Sigmoid colon (tissue), 4 donors: Measurements from ENCODE around the gene PHAF1.

Source experiments
- EP300 ChIP-seq, 4 donors: sonication (generic); formaldehyde crosslinking; IDR thresholded peaks; one replicate each; pipeline ENCODE4 v1.6.1; 2017; ENCODE audit warnings: antibody characterized with exemption in 4 of 4
- POLR2A ChIP-seq, 2 donors: fragments of 450-650 bp; IDR thresholded peaks; one replicate each; pipeline ENCODE4 v1.6.1; 2016; ENCODE audit warnings: antibody characterized with exemption in 2 of 2, mild to moderate bottlenecking in 2 of 2, moderate library complexity in 2 of 2
- POLR2AphosphoS5 ChIP-seq, 4 donors: sonication (generic); formaldehyde crosslinking; IDR thresholded peaks; one replicate each; pipeline ENCODE4 v1.6.1; 2017; ENCODE audit warnings: antibody characterized with exemption in 4 of 4
- TF ChIP-seq, protein P1 (sequence below), 4 experiments: fragments of 450-650 bp in 3 of 4; fragments of 200-600 bp in 1 of 4; IDR thresholded peaks; one replicate each; pipeline ENCODE4 v1.5.1; 2016 to 2019; ENCODE audit warnings: antibody characterized with exemption in 4 of 4, mild to moderate bottlenecking in 3 of 4, moderate library complexity in 2 of 4

GRCh38 chr16:67182288-67182687 lies 72.5 kb downstream of the PHAF1 start:
- TF ChIP-seq, protein P1, sequence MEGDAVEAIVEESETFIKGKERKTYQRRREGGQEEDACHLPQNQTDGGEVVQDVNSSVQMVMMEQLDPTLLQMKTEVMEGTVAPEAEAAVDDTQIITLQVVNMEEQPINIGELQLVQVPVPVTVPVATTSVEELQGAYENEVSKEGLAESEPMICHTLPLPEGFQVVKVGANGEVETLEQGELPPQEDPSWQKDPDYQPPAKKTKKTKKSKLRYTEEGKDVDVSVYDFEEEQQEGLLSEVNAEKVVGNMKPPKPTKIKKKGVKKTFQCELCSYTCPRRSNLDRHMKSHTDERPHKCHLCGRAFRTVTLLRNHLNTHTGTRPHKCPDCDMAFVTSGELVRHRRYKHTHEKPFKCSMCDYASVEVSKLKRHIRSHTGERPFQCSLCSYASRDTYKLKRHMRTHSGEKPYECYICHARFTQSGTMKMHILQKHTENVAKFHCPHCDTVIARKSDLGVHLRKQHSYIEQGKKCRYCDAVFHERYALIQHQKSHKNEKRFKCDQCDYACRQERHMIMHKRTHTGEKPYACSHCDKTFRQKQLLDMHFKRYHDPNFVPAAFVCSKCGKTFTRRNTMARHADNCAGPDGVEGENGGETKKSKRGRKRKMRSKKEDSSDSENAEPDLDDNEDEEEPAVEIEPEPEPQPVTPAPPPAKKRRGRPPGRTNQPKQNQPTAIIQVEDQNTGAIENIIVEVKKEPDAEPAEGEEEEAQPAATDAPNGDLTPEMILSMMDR (IDR thresholded peaks at IDR 0.05): no peak
- TF ChIP-seq EP300 (IDR thresholded peaks at IDR 0.05) (no peak), POLR2A (IDR thresholded peaks at IDR 0.05) (no peak), POLR2AphosphoS5 (IDR thresholded peaks at IDR 0.05) (no peak)
